Loucy (cell line): ENCODE measurements around the gene GPX1.
A peak's percentile ranks its signal among the peaks of the same experiment; 100 is the strongest.

Experiments used
- H2AFZ ChIP-seq: fragments of 200-600 bp; sonication (generic); 2 replicates; pipeline ENCODE4 v1.6.0; 2016; ENCODE audit warnings: antibody characterized with exemption, mild to moderate bottlenecking, low read length, moderate library complexity
- H3F3A ChIP-seq: fragments of 200-600 bp; 2 replicates; pipeline ENCODE4 v1.6.0; 2016; ENCODE audit warnings: antibody characterized with exemption, low read depth, mild to moderate bottlenecking
- H3K27me3 ChIP-seq: fragments of 200-600 bp; sonication (generic); 2 replicates; pipeline ENCODE4 v1.6.1; 2014; ENCODE audit warnings: low read length, mild to moderate bottlenecking; ENCODE audit not compliant: insufficient read depth, poor library complexity, severe bottlenecking
- H3K36me3 ChIP-seq: fragments of 200-600 bp; sonication (generic); 2 replicates; pipeline ENCODE4 v1.6.1; 2016; ENCODE audit warnings: low read length; ENCODE audit not compliant: insufficient read depth
- H3K4me1 ChIP-seq: fragments of 200-600 bp; sonication (generic); 2 replicates; pipeline ENCODE4 v1.5.1; 2014; ENCODE audit warnings: low read length, mild to moderate bottlenecking; ENCODE audit not compliant: insufficient read depth, poor library complexity, severe bottlenecking
- H3K4me2 ChIP-seq: fragments of 200-600 bp; sonication (generic); 2 replicates; pipeline ENCODE4 v1.6.0; 2014; ENCODE audit warnings: antibody characterized with exemption, low read length, low read depth, mild to moderate bottlenecking; ENCODE audit not compliant: poor library complexity, severe bottlenecking
- H3K4me3 ChIP-seq: fragments of 200-600 bp; sonication (generic); 2 replicates; pipeline ENCODE4 v1.5.1; 2014; ENCODE audit warnings: low read length, mild to moderate bottlenecking, mixed read lengths; ENCODE audit not compliant: poor library complexity, severe bottlenecking
- H3K79me2 ChIP-seq: fragments of 200-600 bp; sonication (generic); 2 replicates; pipeline ENCODE4 v1.6.1; 2014; ENCODE audit warnings: low read length; ENCODE audit not compliant: insufficient read depth
- H3K9ac ChIP-seq: fragments of 200-600 bp; sonication (generic); 2 replicates; pipeline ENCODE4 v1.6.0; 2014; ENCODE audit warnings: mild to moderate bottlenecking, low read depth, low read length, moderate library complexity; ENCODE audit not compliant: poor library complexity, severe bottlenecking
- H3K9me2 ChIP-seq: fragments of 200-600 bp; sonication (generic); replicated peaks from 2 replicates; pipeline ENCODE4 v1.6.1; 2016; ENCODE audit warnings: low read depth, low read length, mixed read lengths
- H3K9me3 ChIP-seq: fragments of 200-600 bp; sonication (generic); 2 replicates; pipeline ENCODE4 v1.6.1; 2014; ENCODE audit warnings: mild to moderate bottlenecking, antibody characterized with exemption, low read length, low read depth; ENCODE audit not compliant: insufficient read depth
- H4K20me1 ChIP-seq: fragments of 200-600 bp; sonication (generic); 2 replicates; pipeline ENCODE4 v1.6.0; 2014; ENCODE audit warnings: antibody characterized with exemption, low read length, mild to moderate bottlenecking; ENCODE audit not compliant: insufficient read depth, poor library complexity, severe bottlenecking
- EZH2phosphoT487 ChIP-seq: fragments of 200-600 bp; IDR thresholded peaks from 2 replicates; pipeline ENCODE4 v1.6.1; 2018; ENCODE audit warnings: antibody characterized with exemption, mild to moderate bottlenecking, moderate library complexity, borderline replicate concordance
- TF ChIP-seq, protein P1 (sequence below): fragments of 200-600 bp; sonication (generic); conservative IDR thresholded peaks from 2 replicates; pipeline ENCODE4 v1.5.1; 2014; ENCODE audit warnings: mild to moderate bottlenecking, antibody characterized with exemption, low read length

GPX1 gene

DNA sequence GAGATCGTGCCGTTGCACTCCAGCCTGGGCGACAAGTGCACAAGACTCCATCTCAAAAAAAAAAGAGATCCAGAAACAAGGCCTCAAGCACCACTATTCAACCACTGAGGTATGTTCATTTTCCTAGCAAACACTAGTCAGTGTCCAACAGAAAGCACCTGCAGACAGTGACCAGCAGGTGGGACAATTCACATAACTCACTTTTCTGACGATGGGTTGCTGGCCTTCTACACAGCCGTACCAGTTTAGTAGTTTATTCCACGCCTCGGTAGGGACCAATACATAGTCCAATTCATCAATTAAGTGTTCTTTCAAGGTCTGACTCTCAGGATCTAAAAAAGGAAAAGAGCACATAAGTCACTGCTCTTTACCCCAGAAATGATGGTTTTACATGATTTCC, 30.7 kb downstream of the GPX1 start:
- Histone ChIP-seq H3K79me2 (no peaks in the 10 kb centered on the region), H3K4me3 (no peak overlapping the region), H3K36me3 (peaks cover 64% of the 10 kb centered on the region; the same call in 1 of the 2 replicates), H2AFZ (no peak overlapping the region), H3K4me1 (no peaks in the 10 kb centered on the region), H3K9me2 (no peaks in the 10 kb centered on the region), H3K27me3 (no peaks in the 10 kb centered on the region), H3K9ac (no peak overlapping the region), H3F3A (no peaks in the 10 kb centered on the region), H3K4me2 (no peak overlapping the region), H4K20me1 (no peaks in the 10 kb centered on the region), H3K9me3 (no peaks in the 10 kb centered on the region)
- TF ChIP-seq, protein P1, sequence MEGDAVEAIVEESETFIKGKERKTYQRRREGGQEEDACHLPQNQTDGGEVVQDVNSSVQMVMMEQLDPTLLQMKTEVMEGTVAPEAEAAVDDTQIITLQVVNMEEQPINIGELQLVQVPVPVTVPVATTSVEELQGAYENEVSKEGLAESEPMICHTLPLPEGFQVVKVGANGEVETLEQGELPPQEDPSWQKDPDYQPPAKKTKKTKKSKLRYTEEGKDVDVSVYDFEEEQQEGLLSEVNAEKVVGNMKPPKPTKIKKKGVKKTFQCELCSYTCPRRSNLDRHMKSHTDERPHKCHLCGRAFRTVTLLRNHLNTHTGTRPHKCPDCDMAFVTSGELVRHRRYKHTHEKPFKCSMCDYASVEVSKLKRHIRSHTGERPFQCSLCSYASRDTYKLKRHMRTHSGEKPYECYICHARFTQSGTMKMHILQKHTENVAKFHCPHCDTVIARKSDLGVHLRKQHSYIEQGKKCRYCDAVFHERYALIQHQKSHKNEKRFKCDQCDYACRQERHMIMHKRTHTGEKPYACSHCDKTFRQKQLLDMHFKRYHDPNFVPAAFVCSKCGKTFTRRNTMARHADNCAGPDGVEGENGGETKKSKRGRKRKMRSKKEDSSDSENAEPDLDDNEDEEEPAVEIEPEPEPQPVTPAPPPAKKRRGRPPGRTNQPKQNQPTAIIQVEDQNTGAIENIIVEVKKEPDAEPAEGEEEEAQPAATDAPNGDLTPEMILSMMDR: peak; percentile 45
- no peak for TF ChIP-seq EZH2phosphoT487

GRCh38 chr3:49324768-49325167, 33.4 kb downstream of the GPX1 start:
- no peak overlapping the region for H3K4me2 ChIP-seq
- no peak for TF ChIP-seq EZH2phosphoT487
- TF ChIP-seq, protein P1: no peak
- no peaks in the 10 kb centered on the region; the same call in 1 of the 2 replicates for H3K79me2 ChIP-seq
- no peaks in the 10 kb centered on the region for H3K27me3 ChIP-seq
- H3K9me3 ChIP-seq: no peaks in the 10 kb centered on the region
- no peaks in the 10 kb centered on the region for H3F3A ChIP-seq
- no peak overlapping the region for H3K4me3 ChIP-seq
- no peaks in the 10 kb centered on the region for H4K20me1 ChIP-seq
- peaks cover 77% of the 10 kb centered on the region; the same call in 1 of the 2 replicates for H3K36me3 ChIP-seq
- H2AFZ ChIP-seq: no peak overlapping the region
- no peaks in the 10 kb centered on the region for H3K4me1 ChIP-seq
- no peak overlapping the region for H3K9ac ChIP-seq
- H3K9me2 ChIP-seq: no peaks in the 10 kb centered on the region

- no peak overlapping the region for H3K9ac ChIP-seq
- TF ChIP-seq, protein P1: no peak
- no peak for TF ChIP-seq EZH2phosphoT487
- H3K9me2 ChIP-seq: no peaks in the 10 kb centered on the region
- H3K4me3 ChIP-seq: no peak overlapping the region
- H3K4me2 ChIP-seq: no peak overlapping the region
- H3K27me3 ChIP-seq: no peaks in the 10 kb centered on the region
- no peak overlapping the region for H2AFZ ChIP-seq
- H3K36me3 ChIP-seq: peaks cover 52% of the 10 kb centered on the region; the same call in 1 of the 2 replicates
- no peaks in the 10 kb centered on the region for H3F3A ChIP-seq
- H3K9me3 ChIP-seq: no peaks in the 10 kb centered on the region
- no peaks in the 10 kb centered on the region; the same call in 1 of the 2 replicates for H3K79me2 ChIP-seq
- no peaks in the 10 kb centered on the region for H4K20me1 ChIP-seq
- H3K4me1 ChIP-seq: no peaks in the 10 kb centered on the region
Measured at GRCh38 chr3:49316696-49317457, 41.3 kb downstream of the GPX1 start.
